SIG-M5 treated with dmso at 0.1 percent for 504 hours (cell line): Measurements from ENCODE around the gene KRTAP12-1.
"Not testable (repeated sequence)": the region's sequence is repeated elsewhere in the genome, so short reads cannot be mapped to it uniquely, and the experiment has no call there.

Experiments used
- DNase-seq: peaks from one replicate; lab custom pipeline; 2025; ENCODE audit not compliant: unreplicated experiment; lab: John Stamatoyannopoulos, UW

The KRTAP12-1 gene

DNA sequence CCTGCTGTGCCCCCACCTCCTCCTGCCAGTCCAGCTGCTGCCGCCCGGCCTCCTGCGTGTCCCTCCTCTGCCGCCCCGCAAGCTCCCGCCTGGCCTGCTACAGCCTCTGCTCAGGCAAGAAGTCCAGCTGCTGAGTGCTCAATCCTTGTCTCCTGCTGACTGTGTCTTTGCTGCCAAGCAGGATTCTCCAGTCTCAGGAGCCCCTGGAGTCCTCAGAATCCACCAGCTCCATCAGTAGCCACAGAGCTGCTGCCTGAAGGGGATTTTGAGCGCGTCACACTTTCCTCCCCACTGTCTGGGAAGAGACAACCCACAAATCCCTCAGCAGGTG, 34.8 kb downstream of the KRTAP12-1 start:
- no peak for DNase-seq

DNA sequence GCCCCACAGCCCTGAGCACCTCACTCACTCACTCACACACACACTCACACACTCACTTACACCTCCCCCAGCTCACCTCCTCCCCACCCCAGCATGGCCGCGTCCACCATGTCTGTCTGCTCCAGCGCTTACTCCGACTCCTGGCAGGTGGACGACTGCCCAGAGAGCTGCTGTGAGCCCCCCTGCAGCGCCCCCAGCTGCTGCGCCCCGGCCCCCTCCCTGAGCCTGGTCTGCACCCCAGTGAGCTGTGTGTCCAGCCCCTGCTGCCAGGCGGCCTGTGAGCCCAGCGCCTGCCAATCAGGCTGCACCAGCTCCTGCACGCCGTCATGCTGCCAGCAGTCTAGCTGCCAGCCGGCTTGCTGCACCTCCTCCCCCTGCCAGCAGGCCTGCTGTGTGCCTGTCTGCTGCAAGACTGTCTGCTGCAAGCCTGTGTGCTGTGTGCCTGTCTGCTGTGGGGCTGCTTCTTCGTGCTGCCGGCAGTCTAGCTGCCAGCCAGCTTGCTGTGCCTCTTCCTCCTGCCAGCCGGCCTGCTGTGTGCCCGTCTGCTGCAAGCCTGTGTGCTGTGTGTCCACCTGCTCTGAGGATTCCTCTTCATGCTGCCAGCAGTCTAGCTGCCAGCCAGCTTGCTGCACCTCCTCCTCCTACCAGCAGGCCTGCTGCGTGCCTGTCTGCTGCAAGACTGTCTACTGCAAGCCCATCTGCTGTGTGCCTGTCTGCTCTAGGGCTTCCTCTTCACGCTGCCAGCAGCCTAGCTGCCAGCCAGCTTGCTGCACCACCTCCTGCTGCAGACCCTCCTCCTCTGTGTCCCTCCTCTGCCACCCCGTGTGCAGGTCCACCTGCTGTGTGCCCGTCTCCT, 35.4 kb downstream of the KRTAP12-1 start, which contains the start of gene KRTAP10-11:
Gene KRTAP10-11, plus strand, starts transcription at position 49 of the 856 bp plus-strand sequence. Its CDS starts 45 bp downstream, at position 94.
- DNase-seq, result not testable (repeated sequence)

DNA sequence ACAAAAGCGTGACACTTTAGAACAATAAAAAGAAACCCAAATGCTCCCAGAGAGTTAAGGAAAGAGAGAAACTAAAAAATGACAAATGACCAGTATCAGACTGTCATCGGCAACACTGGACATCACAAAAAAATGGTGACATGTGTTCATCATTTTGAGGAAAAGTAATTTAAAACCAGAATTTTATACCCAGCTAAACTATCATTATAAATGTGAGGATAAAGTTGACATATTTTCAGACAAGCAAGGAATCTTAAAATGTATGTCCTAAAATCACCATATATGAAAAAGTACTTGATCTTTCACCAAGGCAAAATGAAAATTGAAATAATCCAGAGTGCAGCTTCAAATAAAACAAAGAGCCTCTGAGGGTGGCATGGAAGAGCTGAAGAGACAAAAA, 37.1 kb downstream of the KRTAP12-1 start:
- DNase-seq, result no peak

DNA sequence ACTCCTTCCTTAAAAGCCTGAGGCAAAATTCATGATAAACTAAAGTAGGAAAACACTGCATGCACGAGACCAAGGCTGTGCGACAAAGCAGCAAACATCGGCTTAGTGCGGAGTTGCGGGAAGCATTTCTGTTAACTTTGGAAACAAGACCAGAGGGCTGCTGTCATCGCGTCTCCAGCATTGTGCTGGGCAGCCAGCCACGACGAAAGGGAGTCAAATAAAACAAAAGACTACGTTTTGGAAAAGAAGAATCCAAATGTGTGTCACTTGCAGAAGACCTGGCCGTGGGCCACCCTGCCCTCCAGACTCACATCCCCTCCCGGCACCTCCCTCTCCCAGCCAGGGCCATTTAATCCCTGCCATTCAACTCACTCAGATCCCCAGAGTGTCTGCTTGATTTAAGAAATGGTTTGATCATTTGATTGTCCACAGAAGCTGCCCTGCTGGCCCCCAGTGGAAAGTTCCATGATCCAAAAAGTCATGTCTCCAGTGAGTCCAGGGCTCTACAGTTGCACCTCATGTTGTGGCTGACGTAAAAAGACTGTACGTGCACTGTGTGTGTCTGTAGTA, 38.1 kb downstream of the KRTAP12-1 start:
- no peak for DNase-seq

DNA sequence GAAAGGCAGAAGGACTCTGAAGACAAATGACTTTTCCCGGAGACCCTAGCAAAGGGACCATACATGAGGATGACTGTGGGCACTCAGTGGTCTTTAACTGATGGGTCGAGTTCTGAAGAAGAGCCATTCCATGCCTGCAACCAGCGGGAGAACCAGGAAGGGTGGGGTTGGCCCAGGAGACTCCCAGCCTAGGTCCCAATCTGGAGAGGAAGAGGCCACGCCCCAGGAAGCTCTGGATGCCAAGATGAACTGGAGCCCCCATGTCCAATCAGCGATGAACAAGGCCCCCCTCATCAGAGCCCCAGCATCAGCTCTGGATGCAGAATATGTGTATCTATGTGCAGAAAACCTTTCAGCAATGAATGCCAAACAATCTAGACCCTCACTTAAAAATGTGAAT, 41.2 kb downstream of the KRTAP12-1 start:
- DNase-seq, result no peak

DNA sequence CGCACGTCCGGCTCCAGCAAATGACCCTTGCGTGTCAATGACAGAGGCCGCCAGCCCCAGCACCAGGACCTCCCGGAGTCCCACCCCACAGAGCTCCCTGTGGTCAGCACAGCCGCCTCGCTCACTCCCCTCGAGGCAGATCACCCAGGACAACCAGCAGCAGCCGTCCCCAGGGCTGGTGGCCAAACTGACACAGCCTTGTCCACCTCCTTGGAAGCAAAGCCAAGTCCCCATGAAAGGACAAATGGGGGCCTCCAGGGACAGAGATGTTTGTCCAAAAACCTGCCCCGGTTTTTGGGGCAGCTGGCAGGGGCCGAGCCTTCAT, 42.7 kb downstream of the KRTAP12-1 start:
- no peak for DNase-seq

DNA sequence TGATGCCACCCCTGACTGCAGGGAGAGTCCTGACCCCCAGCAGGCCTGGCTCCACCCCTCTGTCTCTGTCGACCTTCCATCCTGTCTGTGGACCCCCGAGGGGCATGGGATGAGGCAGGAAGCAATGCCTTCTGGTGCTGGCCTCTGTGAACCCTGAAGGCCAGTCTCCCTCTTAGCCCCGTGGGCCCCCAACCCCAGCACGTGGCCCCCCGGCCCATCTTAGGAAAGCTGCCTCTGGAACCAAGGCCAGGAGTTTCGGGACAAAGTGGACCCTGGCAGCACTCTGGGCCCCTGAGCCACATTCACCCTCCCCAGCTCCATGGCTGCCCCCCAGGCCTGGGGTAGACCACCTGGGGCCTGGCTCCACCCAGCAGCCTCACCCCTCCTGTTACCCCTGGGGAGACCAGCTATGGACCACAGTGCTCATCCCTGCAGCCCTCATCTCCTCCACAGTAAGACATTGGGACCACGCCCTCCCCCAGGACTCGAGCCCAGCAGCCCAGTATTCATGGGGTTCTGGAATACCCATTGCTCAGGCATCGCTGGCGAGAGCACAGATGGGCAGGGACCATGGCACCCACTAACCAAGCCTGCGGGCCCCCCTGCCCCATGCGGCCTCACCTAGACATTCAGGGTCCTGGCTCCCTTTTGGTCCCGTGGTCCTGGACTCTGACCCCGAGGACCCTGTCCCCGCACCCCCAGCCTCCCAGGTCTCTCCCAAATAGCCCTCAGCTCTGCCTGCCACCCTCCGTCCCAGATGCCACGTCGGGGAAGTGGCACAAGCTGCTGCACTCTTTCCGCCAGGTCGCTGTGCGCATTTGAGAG, 43.2 kb downstream of the KRTAP12-1 start:
- DNase-seq, result not testable (repeated sequence)

DNA sequence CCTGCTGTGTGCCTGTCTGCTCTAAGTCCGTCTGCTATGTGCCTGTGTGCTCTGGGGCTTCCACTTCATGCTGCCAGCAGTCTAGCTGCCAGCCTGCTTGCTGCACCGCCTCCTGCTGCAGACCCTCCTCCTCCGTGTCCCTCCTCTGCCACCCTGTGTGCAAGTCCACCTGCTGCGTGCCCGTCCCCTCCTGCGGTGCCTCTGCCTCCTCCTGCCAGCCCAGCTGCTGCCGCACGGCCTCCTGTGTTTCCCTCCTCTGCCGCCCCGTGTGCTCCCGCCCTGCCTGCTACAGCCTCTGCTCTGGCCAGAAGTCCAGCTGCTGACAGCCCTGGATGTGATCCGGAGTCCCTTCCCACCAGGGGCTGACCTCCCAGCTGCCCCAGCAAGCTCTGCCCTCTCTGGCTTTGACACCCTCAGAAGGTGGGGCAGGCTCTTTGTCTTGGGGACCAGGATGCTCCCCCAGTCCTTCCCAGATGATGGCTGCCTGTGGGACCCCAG, 44.1 kb downstream of the KRTAP12-1 start:
- DNase-seq, result not testable (repeated sequence)

DNA sequence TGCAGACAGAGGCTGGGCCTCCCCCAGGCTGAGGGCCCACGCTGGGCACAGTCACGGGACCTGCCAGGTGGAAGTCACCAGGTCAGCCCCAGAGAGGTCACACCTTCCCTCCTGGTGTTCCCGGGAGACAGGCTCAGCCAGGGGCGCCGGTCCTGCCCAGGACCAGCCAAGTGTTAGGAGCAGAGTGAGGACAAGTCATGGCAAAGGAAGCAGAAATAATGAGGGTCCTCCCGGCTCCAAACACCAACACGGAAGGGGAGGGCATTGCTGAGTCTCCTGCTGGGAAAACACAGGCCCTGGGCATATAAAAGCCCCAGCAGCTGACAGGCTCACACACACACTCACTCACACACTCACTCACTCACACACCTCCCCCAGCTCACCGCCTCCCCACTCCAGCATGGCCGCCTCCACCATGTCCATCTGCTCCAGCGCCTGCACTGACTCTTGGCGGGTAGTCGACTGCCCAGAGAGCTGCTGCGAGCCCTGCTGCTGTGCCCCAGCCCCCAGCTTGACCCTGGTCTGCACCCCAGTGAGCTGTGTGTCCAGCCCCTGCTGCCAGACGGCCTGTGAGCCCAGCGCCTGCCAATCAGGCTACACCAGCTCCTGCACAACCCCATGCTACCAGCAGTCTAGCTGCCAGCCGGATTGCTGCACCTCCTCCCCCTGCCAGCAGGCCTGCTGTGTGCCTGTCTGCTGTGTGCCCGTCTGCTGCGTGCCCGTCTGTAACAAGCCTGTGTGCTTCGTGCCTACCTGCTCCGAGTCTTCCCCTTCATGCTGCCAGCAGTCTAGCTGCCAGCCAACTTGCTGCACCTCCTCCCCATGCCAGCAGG, 44.7 kb downstream of the KRTAP12-1 start, which contains the start of gene KRTAP10-10:
Gene KRTAP10-10, plus strand, starts transcription at position 339 of the 833 bp plus-strand sequence. Its CDS starts 62 bp downstream, at position 401.
- no peak for DNase-seq

DNA sequence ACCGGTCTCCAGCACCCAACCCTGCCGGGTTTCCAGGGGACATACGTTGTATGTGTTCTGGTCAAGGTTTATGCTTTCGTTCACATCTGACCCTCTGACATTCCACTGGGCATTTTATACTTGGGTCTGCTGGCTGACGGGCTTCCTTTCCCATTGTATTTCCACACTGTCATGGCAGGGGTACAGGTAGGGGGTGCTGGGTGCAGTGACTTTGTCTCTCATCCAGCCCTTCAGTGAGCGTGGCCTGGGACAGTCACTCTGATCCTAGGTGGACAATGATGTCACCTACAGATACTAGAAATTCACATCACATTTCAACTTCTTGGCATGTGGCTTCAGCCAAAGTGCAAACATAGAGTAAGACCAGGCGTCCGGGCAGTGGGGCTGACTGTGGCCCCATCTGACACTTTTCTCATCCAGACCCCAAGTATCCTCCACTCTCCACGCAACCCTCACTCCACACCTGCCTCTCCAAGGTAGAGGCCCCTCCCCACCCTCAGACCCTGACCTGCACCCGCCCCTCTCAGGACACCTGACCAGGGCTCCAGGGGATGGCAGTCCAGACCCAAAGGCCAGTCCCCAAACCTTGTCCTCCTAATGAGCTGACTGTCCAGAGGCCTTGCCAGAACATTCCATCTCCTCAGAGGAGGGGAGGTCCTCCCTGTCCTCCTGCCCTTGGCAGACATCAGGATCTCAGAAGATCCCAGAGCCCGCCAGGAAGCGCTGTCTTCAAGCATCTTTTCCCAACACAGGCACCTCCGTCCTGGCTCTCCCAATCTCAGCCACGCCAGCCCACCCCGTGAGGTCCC, 45.5 kb downstream of the KRTAP12-1 start:
- DNase-seq, result no peak

DNA sequence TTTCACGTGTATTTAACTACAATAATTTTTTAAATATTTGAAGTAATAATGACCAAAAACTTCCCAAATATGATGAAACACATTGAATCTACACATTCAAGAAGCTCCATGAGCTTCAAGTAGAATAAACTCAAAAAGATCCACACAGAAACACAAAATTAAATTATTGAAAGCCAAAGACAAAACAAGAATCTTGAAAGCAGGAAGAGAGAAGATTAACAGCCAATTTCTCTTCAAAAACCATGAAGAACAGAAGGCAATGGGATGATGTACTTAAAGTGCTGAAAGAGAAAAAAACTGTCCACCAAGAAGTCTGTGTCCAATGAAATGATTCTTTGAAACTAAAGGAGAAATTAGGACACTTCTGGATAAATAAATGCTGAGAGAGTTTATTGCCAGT, 49.9 kb downstream of the KRTAP12-1 start:
- DNase-seq, result no peak
